ENCODE measurements around the gene ANKHD1. TPM values are rescaled to one million over a fixed set of nuclear protein-coding genes. Genes with fewer than 3 reads are reported as not detected.

Gene ANKHD1
- total and polyA plus RNA-seq, 9 of the 15 experiments (the other 6 are each of a cell fraction or from before 2014, with no cell fraction given): 38.9 to 138 (median 78.7) TPM

GRCh38 chr5:140554454-140554853, 152.8 kb downstream of the ANKHD1 start:
- BruUV-seq (replicated peaks): no TSS peak
- Histone ChIP-seq H3K9me3 (replicated peaks; ENCODE audit: control insufficient read depth, insufficient read depth, low read depth, low read length) (no peaks in the 10 kb centered on the region), H4K20me1 (replicated peaks; ENCODE audit: control insufficient read depth, insufficient read depth, low read length) (peaks cover 16% of the 10 kb centered on the region; the same call in 1 of the 2 replicates), H3K4me3 (no peak overlapping the region), H3K27me3 (ENCODE audit: control insufficient read depth in 2 of 2, insufficient read depth in 2 of 2, low read length in 2 of 2) (no peaks in the 10 kb centered on the region; a peak in 1 of 5 replicates), H3K9ac (ENCODE audit: insufficient read depth in 1 of 2, low read depth in 2 of 2, low read length in 2 of 2) (peak overlapping the region; percentile 14 to 16; a peak in 2 of 4 replicates), H3K9me1 (ENCODE audit: control insufficient read depth, insufficient read depth, low read length) (no peaks in the 10 kb centered on the region), H2AFZ (ENCODE audit: low read depth, low read length) (no peak overlapping the region), H3K36me3 (ENCODE audit: control insufficient read depth, insufficient read depth, low read length) (peaks cover 56% of the 10 kb centered on the region), H3K4me2 (ENCODE audit: insufficient read depth, low read length) (peak overlapping the region; percentile 91), H3K79me2 (ENCODE audit: control insufficient read depth, insufficient read depth, low read length) (peaks cover 49% of the 10 kb centered on the region), H3K27ac (ENCODE audit: extremely low read depth, low read depth, low read length) (peak overlapping the region; percentile 41; the same call in 2 of the 3 replicates), H3K4me1 (replicated peaks in 1 of 2; ENCODE audit: control insufficient read depth in 2 of 2, insufficient read depth in 2 of 2, low read length in 2 of 2) (peaks cover 29 to 36% of the 10 kb centered on the region in 2 experiments)
- POLR2A ChIA-PET: interaction anchor here (0.7 to 2.5 kb wide), 9 partner anchors 9 to 157 kb away, joined by 3 to 20 read pairs (median 5); partner anchors contain the start of genes ANKHD1, APBB3, IK and NDUFA2
- CTCF ChIA-PET (ENCODE audit: low intra/inter-chr PET ratio): no interaction called here
- intact Hi-C loops (cut with micrococcal nuclease): loop anchor here (10.0 kb wide), 2 partner anchors 310 to 380 kb away; partner anchors contain the start of gene CYSTM1
- 0% methylated on average over 2 of the region's 2 CpGs for WGBS (ENCODE audit: insufficient coverage, low coverage, missing lambda C conversion rate)
- DNase-seq (ENCODE audit: extremely low read depth in 1 of 4, low spot score in 3 of 4) (peak in 3 of 4 experiments; percentile 34 to 53 (median 36)), ATAC-seq (peak; percentile 27), FAIRE-seq (peak; percentile 49)
- in situ Hi-C loops (cut with MboI): no loop called here
- TF ChIP-seq MTA3 (IDR thresholded peaks at IDR 0.05; ENCODE audit: borderline replicate concordance): 0 out of 2 replicates have a peak, but pooled peaks have one; percentile 36
- TF ChIP-seq, protein P1, sequence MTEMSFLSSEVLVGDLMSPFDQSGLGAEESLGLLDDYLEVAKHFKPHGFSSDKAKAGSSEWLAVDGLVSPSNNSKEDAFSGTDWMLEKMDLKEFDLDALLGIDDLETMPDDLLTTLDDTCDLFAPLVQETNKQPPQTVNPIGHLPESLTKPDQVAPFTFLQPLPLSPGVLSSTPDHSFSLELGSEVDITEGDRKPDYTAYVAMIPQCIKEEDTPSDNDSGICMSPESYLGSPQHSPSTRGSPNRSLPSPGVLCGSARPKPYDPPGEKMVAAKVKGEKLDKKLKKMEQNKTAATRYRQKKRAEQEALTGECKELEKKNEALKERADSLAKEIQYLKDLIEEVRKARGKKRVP (CRISPR knock-in tag; IDR thresholded peaks at IDR 0.05): peak; percentile 52; the same call in 1 of the 2 replicates
- no peak for TF ChIP-seq MTA2 (IDR thresholded peaks at IDR 0.05; ENCODE audit: low read depth)
- 0 out of 2 replicates have a peak, but pooled peaks have one; percentile 17 for TF ChIP-seq ZBTB26 (CRISPR knock-in tag; IDR thresholded peaks at IDR 0.05)
- peak in 1 of 2 experiments; percentile 37; a peak in 1 of 4 replicates for TF ChIP-seq RCOR1 (IDR thresholded peaks at IDR 0.05; ENCODE audit: borderline replicate concordance in 1 of 2, low read depth in 2 of 2, low read length in 2 of 2)
- peak; percentile 79; the same call in 1 of the 2 replicates for TF ChIP-seq ZNF740 (CRISPR knock-in tag; IDR thresholded peaks at IDR 0.05)
- TF ChIP-seq ZNF740 (tag; IDR thresholded peaks at IDR 0.05): no peak
- TF ChIP-seq MYC (IDR thresholded peaks at IDR 0.05; ENCODE audit: low read depth, low read length): peak; percentile 26; the same call in 1 of the 2 replicates
- no peak for TF ChIP-seq MYC (CRISPR knock-in tag; IDR thresholded peaks at IDR 0.05; ENCODE audit: borderline replicate concordance, low read depth)
- no peak for TF ChIP-seq SRSF9 (IDR thresholded peaks at IDR 0.05; ENCODE audit: borderline replicate concordance, low read depth, low read length)
- TF ChIP-seq ZNF57 (CRISPR knock-in tag; IDR thresholded peaks at IDR 0.05): no peak
- no peak for TF ChIP-seq CEBPZ (IDR thresholded peaks at IDR 0.05; ENCODE audit: borderline replicate concordance, low read depth, low read length)
- 0 out of 2 replicates have a peak, but pooled peaks have one; percentile 44 for TF ChIP-seq ZSCAN32 (CRISPR knock-in tag; IDR thresholded peaks at IDR 0.05)
- TF ChIP-seq, protein P2, sequence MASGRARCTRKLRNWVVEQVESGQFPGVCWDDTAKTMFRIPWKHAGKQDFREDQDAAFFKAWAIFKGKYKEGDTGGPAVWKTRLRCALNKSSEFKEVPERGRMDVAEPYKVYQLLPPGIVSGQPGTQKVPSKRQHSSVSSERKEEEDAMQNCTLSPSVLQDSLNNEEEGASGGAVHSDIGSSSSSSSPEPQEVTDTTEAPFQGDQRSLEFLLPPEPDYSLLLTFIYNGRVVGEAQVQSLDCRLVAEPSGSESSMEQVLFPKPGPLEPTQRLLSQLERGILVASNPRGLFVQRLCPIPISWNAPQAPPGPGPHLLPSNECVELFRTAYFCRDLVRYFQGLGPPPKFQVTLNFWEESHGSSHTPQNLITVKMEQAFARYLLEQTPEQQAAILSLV (tag; IDR thresholded peaks at IDR 0.05): peak; percentile 76; the same call in 1 of the 2 replicates
